NT2/D1 (cell line): Measurements from ENCODE around the gene SNTG2.

Experiments
- SUZ12 ChIP-seq: IDR thresholded peaks from 2 replicates; pipeline ENCODE4 v1.6.1; 2011; ENCODE audit not compliant: insufficient read length, insufficient read depth; ENCODE audit errors: extremely low read depth
- YY1 ChIP-seq: IDR thresholded peaks from 2 replicates; pipeline ENCODE4 v1.6.1; 2011; ENCODE audit not compliant: insufficient read length, insufficient read depth
- ZNF274 ChIP-seq: IDR thresholded peaks from 2 replicates; pipeline ENCODE4 v1.6.1; 2011; ENCODE audit warnings: mild to moderate bottlenecking, low read depth, low read length

DNA sequence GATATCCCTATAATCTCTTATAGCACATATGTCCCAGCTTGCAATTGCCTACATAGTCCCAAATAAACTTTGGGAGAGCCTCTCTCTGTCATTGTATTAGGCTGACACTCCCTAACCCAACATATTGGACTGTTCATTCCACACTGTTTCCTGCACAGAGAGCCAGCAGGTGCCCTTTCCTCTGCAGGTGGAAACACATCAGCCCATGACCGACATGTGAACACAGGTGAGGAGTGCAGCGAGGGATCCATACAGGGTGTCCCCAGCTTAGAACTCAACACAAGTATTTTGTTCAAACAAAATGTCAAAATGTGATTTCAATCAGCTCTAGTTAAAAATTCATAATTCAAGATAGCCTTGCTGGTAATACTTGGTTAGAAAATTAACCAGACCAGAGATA lies 412.7 kb downstream of the SNTG2 start:
- no peak for TF ChIP-seq YY1
- TF ChIP-seq ZNF274, result no peak
- no peak for TF ChIP-seq SUZ12
